NK-92 (cell line): ENCODE data around the gene SLC24A3.

Source experiments
- DNase-seq: peaks from one replicate; lab custom pipeline; 2025; ENCODE audit not compliant: unreplicated experiment; lab: John Stamatoyannopoulos, UW

The SLC24A3 gene

GRCh38 chr20:19695081-19695480, 482.6 kb downstream of the SLC24A3 start:
- no peak for DNase-seq

- DNase-seq = no peak
These were observed 484.2 kb downstream of the SLC24A3 start for GRCh38 chr20:19696620-19697019.

DNA sequence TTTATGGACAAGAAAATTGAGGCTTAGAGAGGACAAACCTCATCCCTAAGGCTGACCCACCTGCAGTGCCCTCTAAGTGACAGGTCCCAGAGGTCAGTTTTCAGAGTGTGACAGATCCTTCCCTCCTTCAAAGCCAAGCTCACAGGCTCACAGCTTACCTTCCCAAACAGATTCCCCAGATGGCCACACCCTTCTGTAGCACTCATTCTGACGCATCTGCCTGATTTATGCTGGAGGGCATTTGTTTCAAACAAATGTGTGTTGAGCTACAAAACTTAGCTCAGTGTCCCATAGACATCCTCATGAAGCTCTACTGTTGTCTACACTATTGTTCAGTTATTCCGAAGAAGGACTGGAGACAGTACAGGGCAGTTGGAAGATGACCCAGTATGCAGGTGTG, 485.0 kb downstream of the SLC24A3 start:
- no peak for DNase-seq

DNA sequence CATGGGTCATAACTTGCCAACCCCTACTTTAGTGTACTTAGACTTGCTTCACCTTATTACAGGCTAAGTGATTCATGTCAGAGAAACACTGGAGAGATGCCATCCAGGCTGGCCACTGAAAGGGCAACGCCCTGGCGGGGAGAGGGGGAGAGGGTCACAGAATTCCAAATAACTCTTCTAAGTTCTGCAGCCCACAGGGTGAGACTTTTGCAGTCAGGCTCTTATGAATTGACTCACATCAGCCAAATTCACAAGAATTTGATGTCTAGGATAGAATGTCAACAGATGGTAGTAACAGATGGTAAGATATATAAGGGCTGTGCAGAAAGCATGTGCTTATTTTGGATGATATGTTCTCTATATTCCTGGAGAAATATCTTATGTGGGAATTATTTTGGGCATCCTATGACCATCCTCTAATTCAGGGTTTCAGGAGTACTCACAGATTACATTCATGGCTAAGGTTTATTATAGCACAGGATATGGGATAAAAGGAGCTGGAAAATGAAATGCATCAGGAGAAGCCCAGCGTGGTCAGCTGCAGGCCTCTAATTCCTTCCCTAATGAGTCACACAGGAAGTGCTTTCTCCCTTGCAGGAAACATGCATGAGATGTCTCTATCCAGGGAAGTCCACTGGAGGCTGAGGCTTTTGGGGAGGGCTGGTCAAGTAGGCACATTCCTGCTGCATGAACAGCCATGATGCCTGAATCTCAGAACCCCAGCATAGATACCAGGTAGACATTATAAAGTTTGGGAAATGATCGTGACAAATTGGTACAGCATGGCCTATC, 486.9 kb downstream of the SLC24A3 start:
- DNase-seq = no peak

DNA sequence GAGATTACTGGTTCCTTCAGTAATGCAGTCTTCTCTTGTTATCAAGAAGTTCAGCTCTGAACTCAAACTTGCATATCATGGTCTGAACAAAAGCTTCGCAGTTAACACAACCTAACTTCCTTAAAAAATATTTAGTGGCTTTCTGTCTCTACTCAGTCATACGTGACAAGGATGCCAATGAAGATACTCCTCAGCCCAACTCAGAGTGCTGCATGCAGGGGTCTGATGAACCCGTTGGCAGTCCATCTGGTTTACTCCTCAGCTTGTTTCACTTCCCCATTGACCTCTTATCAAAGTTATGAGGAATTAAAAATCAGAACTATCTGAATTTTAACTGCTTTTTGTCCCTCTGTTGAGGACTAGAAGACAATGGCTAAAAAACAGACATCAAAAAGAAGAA, 489.0 kb downstream of the SLC24A3 start:
- no peak for DNase-seq

DNA sequence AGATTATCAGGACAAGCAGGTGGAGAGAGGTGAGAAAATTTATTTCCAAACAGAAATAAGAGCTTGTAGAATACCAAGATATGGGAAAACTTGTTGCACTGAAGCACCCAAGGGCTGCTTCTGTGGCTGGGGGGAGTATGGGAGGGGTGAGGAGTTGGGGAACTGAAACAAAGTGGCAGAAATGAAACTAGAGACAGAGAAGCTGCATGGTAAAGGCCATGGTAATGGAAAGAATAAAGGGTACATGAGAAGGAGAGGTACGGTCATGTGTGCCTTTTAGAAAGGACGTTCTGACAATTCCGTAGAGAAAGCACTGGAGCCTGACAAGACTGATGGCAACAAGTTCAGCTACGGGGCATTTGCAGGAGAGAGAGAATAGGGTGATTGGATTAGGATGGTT, 494.0 kb downstream of the SLC24A3 start:
- DNase-seq = no peak

- no peak for DNase-seq
These were observed 497.3 kb downstream of the SLC24A3 start for GRCh38 chr20:19709635-19710335.

DNA sequence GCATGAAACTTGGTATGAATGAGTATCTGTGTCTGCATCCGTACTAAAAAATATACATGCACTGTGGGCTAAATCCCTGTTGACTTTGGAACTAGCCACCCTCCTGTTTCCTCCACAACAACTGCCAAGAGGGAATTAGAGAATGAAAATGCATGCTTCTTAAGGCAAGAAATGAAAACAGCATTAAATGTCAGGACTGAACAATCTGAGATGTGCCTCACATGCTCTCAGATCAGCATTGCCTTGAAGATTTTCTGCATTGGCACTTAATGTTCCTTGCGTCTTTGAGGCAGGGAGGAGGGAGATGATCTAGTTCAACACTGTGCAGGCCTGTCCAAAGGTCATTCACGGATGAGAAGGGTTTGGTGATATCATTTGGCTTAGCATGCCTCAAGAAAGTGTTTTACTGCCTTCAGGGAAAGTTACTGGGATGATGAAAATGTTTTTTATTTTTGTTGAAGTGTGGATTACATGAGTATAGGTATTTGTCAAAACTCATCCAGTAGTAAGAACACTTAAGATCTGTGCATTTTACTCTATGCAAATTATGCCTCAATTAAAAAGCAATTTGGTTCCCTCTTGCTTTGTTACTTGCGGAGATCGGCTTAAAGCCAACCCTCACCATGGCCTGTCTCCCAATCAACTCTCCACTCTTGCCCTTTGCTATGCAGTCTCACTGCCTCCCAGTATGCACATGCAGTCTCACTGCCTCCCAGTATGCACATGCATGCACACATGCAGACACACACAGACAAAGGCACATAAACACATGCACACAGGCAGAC, 498.1 kb downstream of the SLC24A3 start:
- no peak for DNase-seq

DNA sequence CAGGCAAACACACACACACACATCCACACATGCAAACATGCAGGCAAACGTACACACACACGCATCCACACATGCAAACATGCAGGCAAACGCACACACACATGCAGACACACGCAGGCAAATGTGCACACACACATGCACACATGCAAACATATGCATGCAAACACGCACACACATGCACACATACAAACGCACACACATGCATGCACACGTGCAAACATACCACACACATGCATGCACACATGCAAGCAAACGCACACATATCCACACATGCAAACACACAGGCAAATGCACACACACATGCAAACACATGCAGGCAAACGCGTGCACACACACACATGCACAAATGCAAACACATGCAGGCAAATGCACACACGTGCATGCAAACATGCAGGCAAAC, 498.7 kb downstream of the SLC24A3 start:
- no peak for DNase-seq

- DNase-seq = no peak
These were observed 500.3 kb downstream of the SLC24A3 start for GRCh38 chr20:19712721-19713260.

GRCh38 chr20:19713822-19714578, 501.6 kb downstream of the SLC24A3 start:
- no peak for DNase-seq

DNA sequence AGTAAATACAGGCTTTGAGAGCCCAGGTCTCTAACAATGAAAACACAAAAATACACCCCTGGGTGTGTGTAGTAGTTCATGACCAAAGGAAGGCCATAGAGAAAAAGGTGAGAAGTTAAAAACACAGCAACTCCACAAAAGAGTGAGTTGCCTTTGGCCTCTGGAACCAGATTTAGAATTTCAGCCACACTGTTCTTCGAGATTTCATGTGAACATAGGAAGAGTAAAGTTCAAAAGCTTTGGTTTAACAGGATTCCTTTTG, 502.1 kb downstream of the SLC24A3 start:
- DNase-seq = no peak

DNA sequence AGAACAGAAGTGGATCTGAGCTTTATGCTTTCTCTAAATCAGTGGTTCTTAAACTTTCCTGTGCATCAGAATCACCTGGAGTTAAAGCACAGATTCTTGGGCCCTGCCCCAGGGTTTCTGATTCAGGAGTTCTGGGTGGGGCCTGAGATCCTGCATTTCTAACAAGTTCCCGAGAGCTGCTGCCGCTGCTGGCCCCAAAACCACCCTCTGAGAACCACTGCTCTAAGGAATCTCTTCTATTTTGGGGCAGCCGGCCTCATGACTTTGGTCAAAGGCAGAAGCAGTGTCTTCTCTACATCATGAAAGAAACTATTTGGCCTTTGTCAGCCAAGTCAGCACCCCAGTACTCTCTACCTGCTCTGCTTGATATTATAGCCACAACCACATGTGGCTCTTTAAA, 503.5 kb downstream of the SLC24A3 start:
- no peak for DNase-seq

DNA sequence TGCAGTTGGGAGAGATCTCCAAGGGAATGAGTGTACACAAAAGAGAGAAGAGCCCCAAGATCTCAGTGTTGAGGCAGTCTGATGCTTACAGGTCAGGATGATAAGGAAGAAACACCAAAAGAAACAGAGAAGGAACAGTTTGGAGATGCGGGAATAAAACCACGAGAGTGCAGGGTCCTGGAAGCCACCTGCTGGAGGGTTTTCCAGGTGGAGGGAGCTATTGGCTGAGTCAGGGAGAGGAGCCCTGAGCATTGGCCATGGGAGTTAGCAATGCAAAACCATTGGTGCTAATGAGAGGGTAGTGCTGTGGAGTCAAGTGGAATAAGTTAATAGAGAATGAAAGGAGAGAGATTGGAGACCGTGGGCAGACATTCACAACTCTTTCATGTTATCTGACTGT, 506.4 kb downstream of the SLC24A3 start:
- DNase-seq = no peak

- no peak for DNase-seq
These were observed 508.5 kb downstream of the SLC24A3 start for GRCh38 chr20:19720991-19721390.

GRCh38 chr20:19723051-19723450, 510.6 kb downstream of the SLC24A3 start:
- no peak for DNase-seq

GRCh38 chr20:19723813-19724430, 511.5 kb downstream of the SLC24A3 start:
- DNase-seq = no peak

GRCh38 chr20:19725373-19725772, 512.9 kb downstream of the SLC24A3 start:
- DNase-seq = no peak

- no peak for DNase-seq
These were observed 513.5 kb downstream of the SLC24A3 start for GRCh38 chr20:19725814-19726525.

DNA sequence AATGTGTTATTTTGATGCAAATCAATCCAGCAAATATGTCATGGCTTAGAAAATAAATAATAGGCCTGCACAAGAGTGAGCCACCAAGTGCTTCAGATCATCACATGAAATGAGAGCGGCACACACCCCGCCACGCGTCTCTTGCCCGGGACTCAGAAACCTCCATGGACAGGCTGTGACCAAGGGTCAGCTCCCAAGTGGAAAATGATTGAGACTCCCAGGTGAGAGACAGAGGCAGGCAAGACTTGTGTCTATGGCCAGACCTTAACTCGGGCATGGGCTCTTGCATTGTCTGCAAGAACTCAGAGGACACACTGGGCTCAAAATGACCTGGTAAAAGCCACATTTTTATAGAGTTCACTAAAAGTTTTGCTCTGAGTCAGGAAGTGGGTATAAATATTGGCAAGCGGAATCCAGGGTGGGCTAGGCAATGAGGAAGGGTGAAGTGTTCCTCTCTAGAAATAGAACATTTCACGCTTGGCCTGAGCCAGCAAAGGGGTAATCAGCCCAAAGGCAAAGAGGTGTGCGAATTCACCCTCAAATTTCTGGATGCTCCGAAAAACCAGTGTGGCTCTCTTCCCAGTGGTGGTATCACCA, 514.9 kb downstream of the SLC24A3 start:
- DNase-seq = no peak
